SKM-1 (cell line): Measurements from ENCODE around the gene CAMTA1.
"Not testable (repeated sequence)": the region's sequence is repeated elsewhere in the genome, so short reads cannot be mapped to it uniquely, and the experiment has no call there.

Source experiments
- DNase-seq: peaks from one replicate; lab custom pipeline; 2025; ENCODE audit not compliant: unreplicated experiment; lab: John Stamatoyannopoulos, UW

The CAMTA1 gene

DNA sequence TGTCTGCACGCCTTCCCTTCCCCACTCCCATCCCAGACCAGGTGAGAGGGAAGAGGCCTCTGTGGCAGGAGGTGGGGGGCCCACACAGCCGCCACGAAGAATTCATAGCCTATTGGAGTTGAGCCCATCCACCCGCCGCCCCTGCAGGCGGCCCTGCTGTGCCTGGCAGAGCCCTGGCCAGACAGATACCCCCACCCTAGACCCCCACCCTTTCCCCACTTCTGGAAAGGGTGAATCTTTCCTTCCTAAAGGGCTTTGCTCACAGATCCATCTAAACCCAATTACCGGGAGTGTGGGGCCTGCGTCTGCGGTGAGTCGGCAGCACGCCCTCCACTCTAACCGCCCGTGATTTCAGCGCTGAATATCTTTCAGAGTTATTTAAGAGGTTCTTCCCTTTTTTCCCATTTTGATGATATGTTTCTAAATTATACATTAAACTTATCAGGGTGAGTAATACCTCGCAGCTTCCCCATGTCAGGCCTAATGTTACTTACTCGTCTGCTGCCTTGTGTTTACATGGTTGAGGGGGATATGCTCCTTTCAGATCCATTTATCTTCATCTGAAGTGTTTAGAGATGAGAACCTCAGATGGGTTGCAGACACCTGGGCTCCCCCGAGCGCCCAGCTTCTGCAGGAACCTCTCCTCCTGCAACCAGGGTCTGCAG is 802.0 kb downstream of the CAMTA1 start:
- DNase-seq: no peak

DNA sequence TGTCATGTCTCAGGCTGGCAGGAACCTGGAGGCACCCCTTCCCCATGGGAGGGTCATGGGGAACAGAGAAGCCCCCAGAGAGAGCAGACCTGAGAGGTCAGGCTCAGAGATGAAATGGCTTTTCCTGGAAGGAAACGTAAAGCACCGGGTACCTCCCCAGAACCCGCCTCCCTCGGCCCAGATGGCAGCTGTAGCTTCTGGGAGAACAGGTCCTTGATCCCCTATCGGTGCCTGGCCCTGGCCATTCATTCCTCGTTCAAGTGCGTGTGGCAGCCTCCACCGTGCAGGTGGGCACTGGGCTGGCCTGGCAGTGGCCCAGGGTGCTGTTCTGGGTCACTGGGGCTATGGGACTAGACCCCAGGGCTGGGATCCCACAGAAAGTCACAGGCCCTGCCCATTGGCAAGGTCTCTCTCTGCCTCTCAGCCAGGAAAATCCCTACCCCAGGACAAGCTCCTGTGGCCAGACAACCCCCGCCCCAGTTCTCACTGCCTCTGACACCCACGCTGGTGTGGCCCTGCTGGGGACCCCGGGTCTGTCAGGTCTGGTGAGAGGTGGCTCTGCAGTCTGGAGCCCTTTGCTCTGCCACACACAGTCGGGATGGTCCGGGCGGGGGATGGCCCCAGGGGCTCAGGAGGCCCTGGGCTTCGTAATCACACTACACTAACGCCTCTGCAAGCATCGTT is 802.7 kb downstream of the CAMTA1 start:
- no peak for DNase-seq

DNA sequence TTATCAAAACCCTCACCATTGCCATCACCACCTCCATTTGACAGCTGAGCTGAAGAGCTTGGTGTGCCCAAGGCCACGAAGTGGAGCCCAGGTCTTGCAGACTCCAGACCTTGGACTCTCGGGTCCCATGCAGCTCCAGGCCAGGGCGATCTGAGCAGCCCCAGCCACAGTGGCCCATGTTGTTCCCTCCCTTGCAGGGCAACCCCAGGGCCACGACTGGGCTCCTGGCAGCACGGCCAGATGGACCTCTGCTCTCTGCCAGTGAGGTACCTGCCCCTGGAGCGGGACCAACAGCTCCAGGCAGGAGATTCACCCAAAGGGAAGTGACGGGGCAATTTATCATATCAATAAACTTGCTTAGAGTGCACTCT is 803.2 kb downstream of the CAMTA1 start:
- DNase-seq: no peak

DNA sequence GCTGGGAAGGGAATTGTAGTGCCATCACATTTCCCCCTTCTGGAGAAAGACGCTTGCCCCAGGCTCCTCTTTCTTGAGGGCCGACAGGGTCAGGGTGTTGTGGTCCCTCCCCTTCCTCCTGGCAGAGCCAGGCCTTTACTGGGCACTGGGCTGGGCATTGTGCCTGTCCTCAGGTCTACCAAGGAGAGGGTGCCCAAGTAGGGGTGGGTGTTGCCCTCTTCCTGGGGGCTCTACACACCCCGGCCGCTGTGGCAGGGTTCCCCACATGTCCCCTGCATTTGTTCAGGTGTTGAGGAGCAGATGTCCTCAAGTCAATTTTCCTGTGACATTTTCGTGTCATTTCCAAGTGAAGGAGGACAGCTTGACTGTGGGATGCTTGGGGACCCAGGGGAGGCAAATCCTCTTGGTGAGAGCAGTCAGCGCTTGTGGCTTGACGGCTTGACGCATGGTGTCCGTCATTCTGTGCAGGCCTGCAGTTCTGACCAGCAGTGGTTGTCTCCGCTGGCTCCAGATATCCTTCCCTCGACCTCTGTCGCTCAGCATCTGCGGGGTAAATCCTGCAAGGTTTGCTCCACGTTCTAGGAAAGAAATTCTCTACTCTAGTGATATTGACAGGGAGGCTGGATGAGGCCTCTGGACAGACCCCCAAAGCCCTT is 804.0 kb downstream of the CAMTA1 start:
- DNase-seq: no peak

DNA sequence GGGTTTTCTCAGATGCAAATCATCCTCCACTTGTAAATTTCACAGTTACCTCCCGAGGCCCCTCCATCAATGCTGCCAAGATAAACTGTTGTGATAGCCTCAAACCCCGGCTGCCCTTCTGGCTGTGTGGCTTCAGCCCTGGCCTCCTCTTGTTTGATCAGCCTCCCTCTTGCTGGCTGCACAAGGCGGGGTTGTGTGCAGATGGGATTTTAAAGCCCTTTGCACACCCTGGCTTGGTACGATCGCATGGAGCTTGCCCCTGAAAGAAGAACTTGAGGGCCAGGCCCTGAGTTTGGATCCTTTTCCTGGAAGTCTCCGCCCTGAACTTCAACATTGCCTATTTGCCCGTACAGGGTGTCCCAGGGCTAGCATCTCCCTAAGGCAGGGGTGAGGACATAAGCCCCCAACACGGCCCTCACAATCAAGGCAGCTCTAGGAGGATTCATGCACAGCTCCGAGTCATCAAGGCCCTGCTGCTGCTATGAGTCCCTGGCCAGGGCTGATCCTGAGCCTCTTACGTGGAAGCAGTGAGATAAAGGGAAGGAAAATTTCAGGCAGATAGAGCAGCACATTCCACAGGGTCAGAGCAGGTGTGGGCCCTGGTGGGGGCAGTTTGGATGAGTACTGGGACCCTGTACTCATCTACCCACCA is 804.6 kb downstream of the CAMTA1 start:
- DNase-seq: no peak

DNA sequence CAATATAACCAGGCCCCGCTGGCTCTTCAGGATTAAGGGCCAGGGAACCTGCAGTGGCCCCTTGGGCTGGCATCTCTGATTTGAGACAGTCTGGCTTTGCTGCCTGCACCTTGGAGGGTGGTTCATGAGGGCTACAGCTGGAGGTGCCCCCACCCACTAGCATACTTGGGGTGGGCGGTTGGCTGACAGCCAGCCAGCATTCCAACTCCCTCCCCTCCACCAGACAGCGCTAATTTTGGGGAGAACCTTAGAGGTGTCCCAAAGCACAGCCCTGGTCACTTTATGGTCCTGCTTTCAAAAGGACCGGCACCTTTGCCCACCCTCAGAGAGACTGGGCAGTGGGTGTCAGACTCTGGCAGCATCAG is 805.2 kb downstream of the CAMTA1 start:
- no peak for DNase-seq

DNA sequence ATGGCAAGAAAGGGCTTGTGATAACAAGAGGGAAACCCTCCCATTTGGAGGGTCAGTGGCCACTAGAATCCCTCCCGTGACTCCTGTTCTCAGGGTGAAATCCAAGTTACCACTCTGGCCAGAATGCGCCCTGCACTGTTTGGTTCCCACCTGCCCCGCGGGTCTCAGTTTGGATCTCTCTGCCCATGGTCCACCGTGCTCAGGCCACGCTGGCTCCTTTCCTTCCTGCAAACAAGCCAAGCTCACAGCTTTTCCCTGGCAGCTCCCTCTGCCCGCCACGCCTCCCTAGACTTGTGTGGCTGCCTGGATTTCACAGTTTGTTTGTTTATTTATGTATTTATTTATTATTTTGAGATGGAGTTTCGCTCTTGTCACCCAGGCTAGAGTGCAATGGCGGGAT is 806.3 kb downstream of the CAMTA1 start:
- DNase-seq: no peak

DNA sequence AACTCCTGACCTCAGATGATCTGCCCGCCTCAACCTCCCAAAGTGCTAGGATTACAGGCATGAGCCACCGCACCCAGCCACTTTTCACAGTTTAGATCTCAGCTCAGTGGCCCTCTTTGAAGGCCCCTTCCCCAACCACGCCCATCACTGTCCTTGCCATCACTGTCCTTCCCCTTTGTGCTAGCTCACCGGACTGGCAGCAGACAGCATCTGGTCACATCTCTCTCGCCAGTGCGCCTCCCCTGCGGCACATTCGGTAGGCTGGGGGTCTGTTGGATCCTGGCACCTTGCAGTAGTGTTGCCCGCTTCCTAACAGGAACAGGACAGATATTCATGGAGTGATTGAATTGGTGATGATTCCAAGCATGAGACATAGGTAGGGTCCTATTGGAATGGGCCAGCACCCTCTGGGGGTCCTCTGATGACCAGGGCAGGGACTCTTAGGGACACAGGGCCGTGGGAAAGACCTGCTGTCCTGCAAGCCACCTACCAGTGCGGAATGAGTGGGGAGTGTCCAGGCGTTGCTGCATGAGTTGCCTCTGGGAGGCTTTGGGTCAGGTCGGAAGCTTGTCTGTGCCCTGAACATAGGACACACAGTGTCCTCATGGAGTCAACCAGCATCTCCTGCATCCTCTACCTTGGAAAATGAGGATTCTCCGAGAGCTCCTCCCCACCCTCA is 807.0 kb downstream of the CAMTA1 start:
- DNase-seq: no peak

DNA sequence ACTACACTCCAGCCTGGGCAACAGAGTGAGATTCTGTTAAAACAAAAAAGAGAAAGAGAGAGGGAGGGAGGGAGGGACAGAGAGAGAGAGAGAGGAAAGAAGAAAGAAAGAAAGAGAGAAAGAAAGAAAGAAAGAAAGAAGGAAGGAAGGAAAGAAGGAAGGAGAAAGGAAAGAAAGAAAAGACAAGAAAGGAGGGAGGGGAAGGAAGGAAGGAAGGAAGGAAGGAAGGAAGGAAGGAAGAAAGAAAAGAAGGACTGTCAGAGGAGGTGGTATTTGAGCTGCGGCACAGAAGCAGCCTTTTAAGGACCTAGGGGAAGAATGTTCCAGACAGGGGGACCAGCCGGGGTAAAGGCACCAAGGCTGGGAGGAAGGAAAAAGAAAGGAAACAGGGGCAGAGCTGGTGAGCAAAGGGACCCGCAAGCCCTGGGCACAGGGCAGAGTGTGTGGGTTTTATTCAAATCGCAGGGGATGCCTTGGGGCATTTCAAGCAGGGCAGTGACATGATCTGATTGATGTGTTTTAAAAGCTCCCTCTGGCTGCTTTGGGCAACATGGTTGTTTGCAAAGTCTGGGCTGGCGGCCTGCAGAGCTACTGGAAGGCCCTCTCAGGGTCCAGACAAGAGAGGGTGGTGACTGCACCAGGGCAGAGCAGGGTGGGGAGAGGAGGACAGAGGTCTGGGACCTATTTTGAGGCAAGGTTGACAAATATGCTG is 808.9 kb downstream of the CAMTA1 start:
- DNase-seq: no peak

DNA sequence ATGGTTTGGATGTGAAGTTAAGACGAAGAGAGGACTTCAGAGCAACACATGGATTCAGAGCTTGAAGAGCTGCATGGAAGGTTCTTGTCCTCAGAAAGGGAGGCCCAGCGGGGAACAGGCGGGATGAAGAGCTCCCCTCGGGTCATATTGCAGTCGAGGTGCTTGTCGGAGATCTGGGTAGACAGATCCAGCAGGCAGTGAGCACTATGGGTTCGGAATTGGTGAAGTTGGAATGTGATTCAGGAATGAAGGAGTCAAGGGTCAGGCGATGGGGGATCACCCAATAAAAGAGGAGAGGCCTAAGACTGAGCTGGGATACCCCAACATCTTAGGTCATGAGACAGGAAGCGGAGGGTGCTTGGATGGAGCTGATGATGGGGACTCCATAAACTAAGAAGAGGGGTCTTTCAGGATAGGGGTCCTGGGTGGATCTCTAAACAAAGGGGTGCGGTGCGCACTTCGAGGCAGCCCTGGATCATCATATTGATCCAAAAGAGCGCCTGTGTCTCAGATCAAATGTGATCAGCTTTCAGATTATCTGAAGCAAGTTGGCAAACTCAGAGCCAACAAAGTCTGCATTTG is 809.6 kb downstream of the CAMTA1 start:
- no peak for DNase-seq

DNA sequence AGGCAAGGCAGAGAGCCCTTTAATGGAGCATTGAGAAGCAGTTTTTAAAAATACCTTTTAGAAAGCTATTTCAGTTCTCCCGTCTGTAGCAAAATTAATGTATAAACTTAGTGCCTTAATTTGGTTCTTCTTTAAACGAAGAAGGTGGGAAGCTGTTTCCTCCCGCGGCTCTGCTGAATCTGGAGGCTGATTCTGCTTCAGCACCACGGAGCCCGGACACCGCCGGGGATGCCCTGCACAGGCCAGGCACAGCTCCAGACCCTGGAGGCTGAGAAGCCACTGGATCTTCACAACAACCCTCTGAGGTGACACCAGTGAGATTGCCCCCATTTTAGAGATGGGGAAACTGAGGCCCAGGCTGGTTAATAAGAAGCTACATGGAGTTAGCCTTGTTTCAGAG is 810.1 kb downstream of the CAMTA1 start:
- no peak for DNase-seq

DNA sequence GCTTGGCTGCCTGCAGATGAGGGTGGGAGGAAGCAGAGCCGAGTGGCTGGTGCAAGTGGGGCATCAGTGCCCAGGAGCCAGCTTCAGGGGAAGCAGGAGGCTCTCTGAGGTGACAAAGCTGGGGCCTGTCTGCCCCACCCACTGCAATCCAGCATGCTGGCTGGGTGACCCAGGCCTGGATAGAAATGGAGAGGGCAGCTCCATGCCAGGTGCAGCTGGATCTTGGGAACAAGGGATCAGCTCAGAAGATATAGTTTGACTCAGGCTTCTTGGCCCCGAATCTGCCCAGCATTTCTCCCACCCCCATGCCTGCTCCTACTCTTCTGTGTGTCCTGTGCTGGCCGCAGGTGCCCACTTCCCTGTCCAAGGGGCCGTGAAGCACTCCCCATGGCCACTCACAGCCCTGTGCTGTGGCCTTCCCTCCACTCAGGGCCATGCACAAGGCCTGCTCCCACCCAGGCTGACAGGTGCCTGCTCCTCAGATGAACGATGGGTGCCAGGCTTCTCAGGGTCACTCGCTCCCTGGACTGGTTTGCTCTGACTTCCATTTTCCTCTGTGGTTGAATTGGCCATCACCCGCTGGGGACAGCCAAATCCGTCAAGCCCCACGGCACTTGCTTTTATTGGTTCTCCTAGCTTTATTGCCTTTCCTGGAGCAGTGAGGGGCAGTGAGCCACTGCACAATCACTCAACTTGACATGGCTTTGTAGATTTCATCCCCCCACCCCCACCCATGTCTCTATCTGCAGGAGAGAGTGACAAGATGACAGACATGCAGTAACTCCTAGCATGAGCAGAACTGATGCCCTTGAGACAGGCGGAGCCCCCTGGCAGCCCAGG is 811.1 kb downstream of the CAMTA1 start:
- DNase-seq: no peak

DNA sequence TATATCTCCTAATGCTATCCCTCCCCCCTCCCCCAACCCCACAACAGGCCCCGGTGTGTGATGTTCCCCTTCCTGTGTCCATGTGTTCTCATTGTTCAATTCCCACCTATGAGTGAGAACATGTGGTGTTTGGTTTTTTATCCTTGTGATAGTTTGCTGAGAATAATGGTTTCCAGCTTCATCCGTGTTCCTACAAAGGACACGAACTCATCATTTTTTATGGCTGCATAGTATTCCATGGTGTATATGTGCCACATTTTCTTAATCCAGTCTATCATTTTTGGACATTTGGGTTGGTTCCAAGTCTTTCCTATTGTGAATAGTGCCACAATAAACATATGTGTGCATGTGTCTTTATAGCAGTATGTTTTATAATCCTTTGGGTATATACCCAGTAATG is 812.8 kb downstream of the CAMTA1 start:
- not testable (repeated sequence) for DNase-seq

DNA sequence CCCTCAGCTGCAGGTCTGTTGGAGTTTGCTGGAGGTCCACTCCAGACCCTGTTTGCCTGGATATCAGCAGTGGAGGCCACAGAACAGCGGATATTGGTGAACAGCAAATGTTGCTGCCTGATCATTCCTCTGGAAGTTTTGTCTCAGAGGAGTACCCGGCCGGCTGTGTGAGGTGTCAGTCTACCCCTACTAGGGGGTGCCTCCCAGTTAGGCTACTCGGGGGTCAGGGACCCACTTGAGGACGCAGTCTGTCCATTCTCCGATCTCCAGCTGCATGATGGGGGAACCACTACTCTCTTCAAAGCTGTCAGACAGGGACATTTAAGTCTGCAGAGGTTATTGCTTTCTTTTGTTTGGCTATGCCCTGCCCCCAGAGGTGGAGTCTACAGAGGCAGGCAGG is 819.7 kb downstream of the CAMTA1 start:
- not testable (repeated sequence) for DNase-seq

DNA sequence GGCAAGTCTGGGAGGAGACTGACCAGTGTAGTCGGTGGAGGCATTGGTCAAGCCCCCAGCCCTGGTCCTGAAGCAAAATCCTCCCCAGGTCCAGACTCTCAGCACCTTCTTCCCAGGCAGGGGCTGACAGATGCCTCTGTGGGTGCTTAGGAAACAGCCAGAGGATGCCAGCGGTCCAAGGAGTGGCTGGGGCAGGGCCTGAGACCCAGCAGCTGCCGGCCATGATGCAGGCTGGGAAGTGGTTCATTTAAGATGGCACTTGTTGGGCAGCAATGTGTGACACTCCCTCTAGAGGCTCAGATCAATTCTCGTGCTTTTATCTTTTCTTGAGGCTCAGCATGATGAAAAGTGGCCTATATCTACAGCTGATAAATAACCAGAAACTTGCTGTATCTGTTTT is 820.8 kb downstream of the CAMTA1 start:
- no peak for DNase-seq

DNA sequence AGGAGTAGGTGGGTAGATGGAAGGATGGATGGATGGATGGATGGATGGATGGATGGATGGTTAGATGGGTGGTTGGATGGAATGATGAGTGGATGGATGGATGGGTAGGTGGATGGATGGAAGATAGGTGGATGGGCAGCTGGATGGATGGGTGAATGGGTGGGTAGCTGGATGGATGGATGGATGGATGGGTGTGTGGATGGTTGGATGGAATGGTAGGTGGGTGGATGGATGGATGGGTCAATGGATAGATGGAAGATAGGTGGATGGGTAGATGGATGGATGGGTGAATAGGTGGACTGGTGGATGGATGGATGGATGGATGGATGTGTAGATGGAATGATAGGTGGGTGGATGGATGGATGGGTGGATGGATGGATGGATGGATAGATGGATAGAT is 821.8 kb downstream of the CAMTA1 start:
- DNase-seq: no peak

DNA sequence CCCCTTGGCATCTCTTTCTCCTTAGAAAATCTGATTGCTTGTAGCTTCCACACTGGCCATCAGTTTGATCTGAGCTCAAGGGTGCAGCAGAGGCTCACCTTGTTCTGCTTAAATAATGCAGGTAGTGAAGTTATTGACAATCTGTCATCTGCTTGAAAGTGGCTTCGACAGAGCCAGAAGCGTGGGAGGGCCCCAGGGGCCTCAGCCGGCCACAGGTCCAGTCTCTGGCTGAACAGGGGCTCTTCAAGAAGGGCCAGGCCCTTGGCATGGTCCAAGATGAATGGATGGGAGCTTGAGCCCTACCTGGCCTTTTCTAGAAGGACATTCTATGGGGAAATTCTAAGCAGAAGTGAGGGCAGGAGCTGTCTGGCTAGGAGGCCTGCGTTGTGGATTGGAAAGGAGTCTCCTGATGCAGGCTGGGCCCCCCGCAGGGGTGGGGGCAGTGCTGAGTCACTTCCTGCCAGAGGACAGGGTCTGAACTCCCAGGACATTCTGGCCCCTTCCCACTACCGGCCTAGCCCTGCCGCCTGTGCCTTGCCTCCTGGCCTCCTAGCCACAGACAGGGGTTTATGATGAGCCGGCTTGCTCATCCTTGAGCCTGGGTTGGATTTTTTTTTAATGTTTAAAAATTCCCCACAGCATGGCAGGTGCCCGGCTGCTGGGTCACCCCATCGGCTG is 823.5 kb downstream of the CAMTA1 start:
- DNase-seq: no peak

DNA sequence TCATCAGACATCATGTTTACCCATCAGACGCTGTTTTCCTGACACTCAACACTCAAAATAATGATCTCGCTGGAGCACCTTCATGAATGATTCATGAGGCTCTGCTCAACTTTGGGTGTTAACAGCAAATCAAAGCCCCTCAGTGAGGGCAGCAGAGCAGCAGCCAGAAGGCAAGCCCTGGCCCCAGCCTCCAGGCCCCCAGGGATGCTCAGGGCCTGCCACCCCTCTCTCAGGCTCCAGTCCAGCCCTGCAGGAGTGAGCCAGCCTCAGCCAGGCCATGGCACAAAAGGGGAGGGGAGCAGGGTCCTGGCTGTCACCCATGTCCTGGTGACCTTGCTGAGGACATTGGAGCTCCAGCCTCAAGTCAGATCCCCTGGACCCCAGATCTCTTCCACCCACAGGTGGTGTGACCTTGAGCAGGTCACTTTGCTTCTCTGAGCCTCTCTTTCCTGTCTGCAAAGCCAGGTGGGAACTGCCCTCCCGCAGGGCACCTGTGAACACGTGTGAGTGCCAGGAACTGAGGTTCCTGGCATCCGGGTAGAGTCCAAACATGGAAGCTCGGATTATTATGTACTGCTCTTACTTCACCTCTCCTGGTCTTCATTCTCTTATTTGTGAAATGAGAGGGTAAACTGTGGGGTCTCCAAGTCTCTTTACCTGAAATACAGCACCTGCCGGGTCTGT is 824.2 kb downstream of the CAMTA1 start:
- no peak for DNase-seq
